ENCODE results near the gene TMEM128.
A peak's percentile ranks its signal among the peaks of the same experiment; 100 is the strongest.
"Not testable (repeated sequence)": the region's sequence is repeated elsewhere in the genome, so short reads cannot be mapped to it uniquely, and the experiment has no call there.

TMEM128 gene

GRCh38 chr4:4254199-4254598 lies 6.2 kb upstream of the TMEM128 start:
- peak; percentile 26 for DNase-seq

- DNase-seq: no peak
These were observed 1.8 kb upstream of the TMEM128 start for GRCh38 chr4:4249866-4250265.

- DNase-seq: peak; percentile 43
These were observed 1.3 kb upstream of the TMEM128 start for GRCh38 chr4:4249342-4249741.

GRCh38 chr4:4248885-4249203 lies 821 bp upstream of the TMEM128 start:
- peak; percentile 56 for DNase-seq

GRCh38 chr4:4247696-4248028 lies 361 bp downstream of the TMEM128 start:
- no peak for DNase-seq

GRCh38 chr4:4245172-4245571 lies 2.9 kb downstream of the TMEM128 start:
- DNase-seq: no peak

- DNase-seq: not testable (repeated sequence)
These were observed 8.5 kb downstream of the TMEM128 start for GRCh38 chr4:4239551-4239950.

- no peak for DNase-seq
These were observed 14.4 kb downstream of the TMEM128 start for GRCh38 chr4:4233610-4234009.

- no peak for DNase-seq
These were observed 19.7 kb downstream of the TMEM128 start for GRCh38 chr4:4228356-4228668.

- no peak for DNase-seq
These were observed 20.3 kb downstream of the TMEM128 start for GRCh38 chr4:4227510-4228355.

- DNase-seq: no peak
These were observed 21.2 kb downstream of the TMEM128 start, which contains the start of gene OTOP1 for GRCh38 chr4:4226606-4227438. Gene OTOP1 (minus strand): TSS chr4:4226929. CDS start chr4:4226864, 65 bp downstream.

- no peak for DNase-seq
These were observed 22.0 kb downstream of the TMEM128 start for GRCh38 chr4:4225915-4226605.

- DNase-seq: no peak
These were observed 30.9 kb downstream of the TMEM128 start for GRCh38 chr4:4217113-4217512.

- no peak for DNase-seq
These were observed 31.4 kb downstream of the TMEM128 start for GRCh38 chr4:4216648-4217047.

- DNase-seq: not testable (repeated sequence)
These were observed 34.3 kb downstream of the TMEM128 start for GRCh38 chr4:4213674-4214073.

- no peak for DNase-seq
These were observed 41.8 kb downstream of the TMEM128 start for GRCh38 chr4:4206204-4206603.

- DNase-seq: no peak
These were observed 43.6 kb downstream of the TMEM128 start for GRCh38 chr4:4204401-4204745.

- DNase-seq: no peak
These were observed 44.2 kb downstream of the TMEM128 start for GRCh38 chr4:4203688-4204400.

- DNase-seq: no peak
These were observed 45.5 kb downstream of the TMEM128 start for GRCh38 chr4:4202510-4202909.

- no peak for DNase-seq
These were observed 47.4 kb downstream of the TMEM128 start for GRCh38 chr4:4200624-4201023.

- no peak for DNase-seq
These were observed 52.7 kb downstream of the TMEM128 start for GRCh38 chr4:4195354-4195753.

GRCh38 chr4:4188557-4188956 lies 59.5 kb downstream of the TMEM128 start:
- not testable (repeated sequence) for DNase-seq
